A549 (cell line): ENCODE data around the gene NUP188. TPM values are rescaled to one million over a fixed set of nuclear protein-coding genes. Genes with fewer than 3 reads are reported as not detected.

Experiments used
- ATAC-seq, 2 experiments: fragments of 200-7000 bp in 1 of 2; fragments of >200 bp in 1 of 2; cut with Nextera tagmentation in 1 of 2; cut with Tn5 transposase in 1 of 2; 3 replicates each; pipeline versions ENCODE4 v1.8.0 to v1.9.1; 2018 to 2020; ENCODE audit warnings: mild to moderate bottlenecking in 1 of 2, moderate library complexity in 1 of 2
- CTCF ChIA-PET: fragments of 300-600 bp; sonication (Branson Sonifier 250); formaldehyde crosslinking; extraction: SDS; loops from one replicate; lab custom pipeline; 2021; ENCODE audit warnings: antibody characterized with exemption, inconsistent platforms; lab: Yijun Ruan, JAX
- POLR2A ChIA-PET: fragments of 350-600 bp; formaldehyde crosslinking; extraction: SDS; loops from one replicate; lab custom pipeline; 2021; ENCODE audit warnings: antibody characterized with exemption, inconsistent platforms; lab: Yijun Ruan, JAX
- DNase-seq, 2 experiments: peaks; one replicate each; pipeline versions ENCODE4 v3.0.0 to v3.0.0-alpha.2; 2011 to 2016; ENCODE audit warnings: low read depth in 1 of 2, low spot score in 1 of 2
- FAIRE-seq: peaks from 2 replicates; lab custom pipeline; 2011; peaks lifted over from hg19 to GRCh38; lab: Jason Lieb, UNC
- H3K27ac ChIP-seq, 2 experiments: fragments of >200 bp; sonication (Bioruptor Twin); formaldehyde crosslinking; 3 replicates each; pipeline ENCODE4 v1.5.1; 2016 to 2017
- H3K4me1 ChIP-seq: fragments of >200 bp; sonication (Bioruptor Twin); formaldehyde crosslinking; 3 replicates; pipeline ENCODE4 v1.6.1; 2016
- H3K4me2 ChIP-seq: fragments of >200 bp; sonication (Bioruptor Twin); formaldehyde crosslinking; 3 replicates; pipeline ENCODE4 v1.6.1; 2016
- H3K4me3 ChIP-seq: fragments of >200 bp; sonication (Bioruptor Twin); formaldehyde crosslinking; 3 replicates; pipeline ENCODE4 v1.5.1; 2016
- H3K9me3 ChIP-seq: fragments of >200 bp; sonication (Bioruptor Twin); formaldehyde crosslinking; 3 replicates; pipeline ENCODE4 v1.6.1; 2016
- CBX2 ChIP-seq: fragments of 200-600 bp; sonication (generic); IDR thresholded peaks from 2 replicates; pipeline ENCODE4 v1.6.1; 2016; ENCODE audit warnings: low read depth, mild to moderate bottlenecking, borderline replicate concordance
- CBX8 ChIP-seq: fragments of 200-600 bp; sonication (generic); IDR thresholded peaks from 2 replicates; pipeline ENCODE4 v1.6.1; 2016
- CEBPB ChIP-seq, 2 experiments: fragments of >200 bp in 1 of 2; sonication (Bioruptor Twin) in 1 of 2; formaldehyde crosslinking in 1 of 2; IDR thresholded peaks; 2 replicates each; pipeline ENCODE4 v1.6.1; 2012 to 2016
- CHD2 ChIP-seq: fragments of 150-350 bp; IDR thresholded peaks from 2 replicates; pipeline ENCODE4 v1.6.1; 2014; ENCODE audit warnings: low read length; ENCODE audit not compliant: partially characterized antibody
- CHD4 ChIP-seq: fragments of 200-600 bp; sonication (generic); IDR thresholded peaks from 2 replicates; pipeline ENCODE4 v1.6.1; 2016; ENCODE audit warnings: antibody characterized with exemption, mild to moderate bottlenecking, borderline replicate concordance
- CTCF ChIP-seq: fragments of >200 bp; sonication (Bioruptor Twin); formaldehyde crosslinking; IDR thresholded peaks from 3 replicates; pipeline ENCODE4 v1.5.1; 2016
- E2F6 ChIP-seq: IDR thresholded peaks from 2 replicates; pipeline ENCODE4 v1.6.1; 2012; ENCODE audit warnings: low read depth, borderline replicate concordance
- FOSB ChIP-seq: fragments of 250-450 bp; sonication (Bioruptor Pico); IDR thresholded peaks from 2 replicates; pipeline ENCODE4 v1.5.0; 2020; ENCODE audit warnings: mild to moderate bottlenecking, moderate library complexity
- HDAC2 ChIP-seq: fragments of 200-600 bp; sonication (generic); IDR thresholded peaks from 2 replicates; pipeline ENCODE4 v1.6.1; 2016
- HEYL ChIP-seq: fragments of 250-450 bp; sonication (Bioruptor Pico); IDR thresholded peaks from 2 replicates; pipeline ENCODE4 v1.8.0; 2021; ENCODE audit warnings: mild to moderate bottlenecking, moderate library complexity
- HMGXB4 ChIP-seq: fragments of 250-450 bp; sonication (Bioruptor Pico); IDR thresholded peaks from 2 replicates; pipeline ENCODE4 v1.5.0; 2021; ENCODE audit warnings: mild to moderate bottlenecking, moderate library complexity, borderline replicate concordance
- HOXA7 ChIP-seq: fragments of 250-450 bp; sonication (Bioruptor Pico); IDR thresholded peaks from 2 replicates; pipeline ENCODE4 v1.5.0; 2020; ENCODE audit warnings: mild to moderate bottlenecking, moderate library complexity
- HOXB13 ChIP-seq: fragments of 250-450 bp; sonication (Bioruptor Pico); IDR thresholded peaks from 2 replicates; pipeline ENCODE4 v1.5.0; 2020; ENCODE audit warnings: low read depth, mild to moderate bottlenecking, moderate library complexity
- HOXB5 ChIP-seq: fragments of 250-450 bp; sonication (Bioruptor Pico); IDR thresholded peaks from 2 replicates; pipeline ENCODE4 v1.5.0; 2020; ENCODE audit warnings: mild to moderate bottlenecking, moderate library complexity
- JUN ChIP-seq, 2 experiments: fragments of >200 bp; sonication (Bioruptor Twin); formaldehyde crosslinking; IDR thresholded peaks; 2 replicates in 1 of 2; 3 replicates in 1 of 2; pipeline ENCODE4 v1.6.1; 2016 to 2017
- KDM1A ChIP-seq: fragments of 200-600 bp; sonication (generic); IDR thresholded peaks from 2 replicates; pipeline ENCODE4 v1.6.1; 2016; ENCODE audit warnings: low read depth, mild to moderate bottlenecking
- MAFK ChIP-seq: fragments of 450-650 bp; IDR thresholded peaks from 2 replicates; pipeline ENCODE4 v1.6.1; 2014; ENCODE audit not compliant: partially characterized antibody
- MYC ChIP-seq: IDR thresholded peaks from 2 replicates; pipeline ENCODE4 v1.6.1; 2012; ENCODE audit warnings: mild to moderate bottlenecking, inconsistent platforms, low read length, improper control_type of control experiment, borderline replicate concordance
- PHF8 ChIP-seq: fragments of 200-600 bp; sonication (generic); IDR thresholded peaks from 2 replicates; pipeline ENCODE4 v1.6.1; 2016; ENCODE audit warnings: low read depth, mild to moderate bottlenecking, antibody characterized with exemption, moderate library complexity, borderline replicate concordance
- POLR2A ChIP-seq: IDR thresholded peaks from 2 replicates; pipeline ENCODE4 v1.6.1; 2012; ENCODE audit warnings: mild to moderate bottlenecking, low read length
- RARB ChIP-seq: fragments of 250-450 bp; sonication (Bioruptor Pico); IDR thresholded peaks from 2 replicates; pipeline ENCODE4 v1.8.0; 2021; ENCODE audit warnings: mild to moderate bottlenecking, moderate library complexity
- RCOR1 ChIP-seq: fragments of 150-350 bp; IDR thresholded peaks from 2 replicates; pipeline ENCODE4 v1.6.1; 2014; ENCODE audit warnings: antibody characterized with exemption, low read length, low read depth
- REST ChIP-seq: fragments of 200-600 bp; sonication (generic); IDR thresholded peaks from 2 replicates; pipeline ENCODE4 v1.6.1; 2016; ENCODE audit warnings: antibody characterized with exemption, mild to moderate bottlenecking, moderate library complexity
- SREBF2 ChIP-seq: fragments of 450-650 bp; IDR thresholded peaks from 2 replicates; pipeline ENCODE4 v1.6.1; 2014; ENCODE audit warnings: mild to moderate bottlenecking, moderate library complexity
- TP53 ChIP-seq: fragments of 250-450 bp; sonication (Bioruptor Pico); IDR thresholded peaks from 2 replicates; pipeline ENCODE4 v1.5.0; 2021; ENCODE audit warnings: mild to moderate bottlenecking, moderate library complexity
- USF2 ChIP-seq: fragments of 450-650 bp; IDR thresholded peaks from 2 replicates; pipeline ENCODE4 v1.6.1; 2014; ENCODE audit warnings: antibody characterized with exemption
- ZC3H11A ChIP-seq: fragments of 450-650 bp; IDR thresholded peaks from 2 replicates; pipeline ENCODE4 v1.6.1; 2014; ENCODE audit warnings: antibody characterized with exemption, mild to moderate bottlenecking
- ZNF302 ChIP-seq: fragments of 250-450 bp; sonication (Bioruptor Pico); IDR thresholded peaks from 2 replicates; pipeline ENCODE4 v1.9.0; 2021; ENCODE audit warnings: inconsistent platforms, mild to moderate bottlenecking, moderate library complexity
- ZSCAN20 ChIP-seq: fragments of 250-450 bp; sonication (Bioruptor Pico); IDR thresholded peaks from 2 replicates; pipeline ENCODE4 v1.8.0; 2022; ENCODE audit warnings: mild to moderate bottlenecking, moderate library complexity
- WGBS: methylation state at CpG from one replicate; pipeline ENCODE4 v1.1.6; 2017; ENCODE audit errors: missing lambda C conversion rate; 5-methylcytosine and 5-hydroxymethylcytosine counted together
- polyA plus RNA-seq, 4 experiments: library from polyadenylated mRNA; depleted of rRNA in 3 of 4; stranded (reverse); fragments of >200 nt; fragmentation: RNase III in 1 of 4; extraction: RNeasy Plus Mini Kit Qiagen cat#74134 plus additional on column Dnase treatment in 1 of 4; gene quantifications; 2 replicates in 3 of 4; 3 replicates in 1 of 4; pipeline ENCODE4 v1.2.3, GENCODE V29; 2011 to 2017

NUP188 gene
- polyA plus RNA-seq, 2 of the 4 experiments (the other 2 are of a cell fraction): 33.2 to 52.3 TPM

GRCh38 chr9:129012343-129012742 is 64.8 kb downstream of the NUP188 start (continued):
- TF ChIP-seq CHD2: no peak
- no peak for TF ChIP-seq CTCF
- TF ChIP-seq CBX8: no peak
- TF ChIP-seq RARB (CRISPR knock-in tag): no peak
- TF ChIP-seq HMGXB4 (CRISPR knock-in tag): no peak
- no peak for TF ChIP-seq RCOR1
- TF ChIP-seq ZNF302: no peak

- H3K27ac ChIP-seq: no peak overlapping the region
- ChIA-PET POLR2A (no interaction called here), CTCF (interaction anchor here (0.8 to 12.3 kb wide), 6 partner anchors 7 to 161 kb away, joined by 3 to 136 read pairs (median 4); no protein-coding TSS in a partner anchor)
- no peaks in the 10 kb centered on the region for H3K9me3 ChIP-seq
- DNase-seq: no peak
- H3K4me2 ChIP-seq: no peak overlapping the region
- 96% methylated on average over 16 of the region's 16 CpGs for WGBS
- no peaks in the 10 kb centered on the region for H3K4me1 ChIP-seq
- no peak overlapping the region for H3K4me3 ChIP-seq
- FAIRE-seq: no peak
- TF ChIP-seq FOSB (CRISPR knock-in tag) (no peak), USF2 (no peak), ZSCAN20 (CRISPR knock-in tag) (no peak), CHD4 (no peak), SREBF2 (no peak), RARB (CRISPR knock-in tag) (no peak), PHF8 (no peak), CBX2 (no peak), POLR2A (no peak), HOXA7 (CRISPR knock-in tag) (no peak), HDAC2 (no peak)
- TF ChIP-seq, all 56 proteins: peak for 0
- ATAC-seq: no peak; a peak in 1 of 6 replicates
Measured at GRCh38 chr9:129012893-129013448, 65.5 kb downstream of the NUP188 start.

GRCh38 chr9:129013674-129014073 is 66.2 kb downstream of the NUP188 start:
- 87% methylated on average over 11 of the region's 11 CpGs for WGBS
- POLR2A ChIA-PET: no interaction called here
- Histone ChIP-seq H3K4me2 (no peak overlapping the region), H3K4me3 (no peak overlapping the region), H3K9me3 (no peaks in the 10 kb centered on the region), H3K4me1 (no peaks in the 10 kb centered on the region), H3K27ac (peak overlapping the region in 1 of 2 experiments; percentile 16; a peak in 1 of 6 replicates)
- DNase-seq (no peak), FAIRE-seq (no peak), ATAC-seq (no peak)
- CTCF ChIA-PET: interaction anchor here (0.8 to 12.3 kb wide), 3 partner anchors 7 to 162 kb away, joined by 3 to 136 read pairs (median 3); no protein-coding TSS in a partner anchor
- no peak for TF ChIP-seq ZC3H11A
- no peak for TF ChIP-seq KDM1A
- TF ChIP-seq REST: no peak
- no peak for TF ChIP-seq MYC
- no peak for TF ChIP-seq CHD2
- TF ChIP-seq HOXB13 (CRISPR knock-in tag): no peak
- no peak for TF ChIP-seq HOXB5 (CRISPR knock-in tag)
- TF ChIP-seq HEYL (CRISPR knock-in tag): no peak
- TF ChIP-seq E2F6: no peak
- TF ChIP-seq JUN (IDR thresholded peaks at IDR 0.05): no peak
- TF ChIP-seq CEBPB (IDR thresholded peaks at IDR 0.05): no peak
- no peak for TF ChIP-seq MAFK
- TF ChIP-seq TP53: no peak
